H1 (cell line): ENCODE measurements around the gene SBF2. TPM values are rescaled to one million over a fixed set of nuclear protein-coding genes. Genes with fewer than 3 reads are reported as not detected.

ENCODE experiments used
- BCL11A ChIP-seq, 2 experiments: IDR thresholded peaks; one replicate each; pipeline ENCODE4 v1.6.1; 2011; ENCODE audit warnings: low read depth in 2 of 2, low read length in 2 of 2, mild to moderate bottlenecking in 2 of 2
- EP300 ChIP-seq, 2 experiments: IDR thresholded peaks; 1 replicate in 1 of 2; 2 replicates in 1 of 2; pipeline ENCODE4 v1.6.1; 2011 to 2012; ENCODE audit warnings: low read depth in 2 of 2, low read length in 2 of 2, mild to moderate bottlenecking in 2 of 2, borderline replicate concordance in 1 of 2, inconsistent platforms in 1 of 2, moderate library complexity in 1 of 2
- polyA plus RNA-seq, 7 experiments: library from polyadenylated mRNA; depleted of rRNA in 3 of 7; stranded (reverse) in 5 of 7; unstranded in 2 of 7; fragments of >200 nt in 5 of 7; fragments of 200-250 nt in 2 of 7; gene quantifications; 1 replicate in 5 of 7; 2 replicates in 1 of 7; 4 replicates in 1 of 7; pipeline versions ENCODE4 v1.2.1 to v1.2.3, GENCODE V29; 2011 to 2013; ENCODE audit warnings: missing spikeins in 2 of 7, mixed read lengths in 2 of 7
- total RNA-seq: library from RNA; stranded (reverse); fragmentation: NEBNext Ultra II Directional; extraction: Animal tissue kit (Norgen Biotek cat#: 25700); gene quantifications from 2 replicates; pipeline ENCODE4 v1.2.1, GENCODE V29; 2021
- TF ChIP-seq, protein P1 (sequence below), 3 experiments: IDR thresholded peaks; 1 replicate in 2 of 3; 2 replicates in 1 of 3; pipeline versions ENCODE4 v1.5.1 to v1.6.1; 2011; ENCODE audit warnings: low read length in 3 of 3, mild to moderate bottlenecking in 3 of 3, inconsistent platforms in 2 of 3, low read depth in 1 of 3, moderate library complexity in 1 of 3; ENCODE audit not compliant: insufficient read depth in 1 of 3; ENCODE audit errors: control extremely low read depth in 1 of 3

SBF2 gene
- total and polyA plus RNA-seq, 2 of the 8 experiments (the other 6 are each of a cell fraction or from before 2014, with no cell fraction given), result 36.7 to 50.5 TPM

DNA sequence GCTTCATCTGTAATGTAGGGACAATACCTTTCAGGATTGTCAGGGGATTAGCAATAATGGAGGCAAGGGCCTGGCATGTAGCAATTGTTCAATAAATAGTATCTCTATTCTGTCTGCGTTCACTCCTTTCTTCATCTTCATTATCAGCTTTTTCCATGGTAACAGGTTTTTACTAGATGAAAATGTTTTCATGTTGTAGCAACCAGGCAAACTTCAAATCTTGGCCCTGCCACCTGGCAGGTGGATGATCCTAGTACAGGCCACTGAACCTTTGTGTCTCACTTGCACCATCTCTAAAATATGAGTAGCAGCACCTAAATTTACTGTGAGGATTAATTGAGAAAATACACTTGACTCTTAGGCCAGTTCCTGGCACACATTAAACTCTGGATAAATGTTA is 546.8 kb downstream of the SBF2 start (continued):
- TF ChIP-seq BCL11A (IDR thresholded peaks at IDR 0.05; ENCODE audit: low read depth in 2 of 2, low read length in 2 of 2) (no peak), EP300 (IDR thresholded peaks at IDR 0.05; ENCODE audit: borderline replicate concordance in 1 of 2, low read depth in 2 of 2, low read length in 2 of 2) (no peak)
- TF ChIP-seq, protein P1, sequence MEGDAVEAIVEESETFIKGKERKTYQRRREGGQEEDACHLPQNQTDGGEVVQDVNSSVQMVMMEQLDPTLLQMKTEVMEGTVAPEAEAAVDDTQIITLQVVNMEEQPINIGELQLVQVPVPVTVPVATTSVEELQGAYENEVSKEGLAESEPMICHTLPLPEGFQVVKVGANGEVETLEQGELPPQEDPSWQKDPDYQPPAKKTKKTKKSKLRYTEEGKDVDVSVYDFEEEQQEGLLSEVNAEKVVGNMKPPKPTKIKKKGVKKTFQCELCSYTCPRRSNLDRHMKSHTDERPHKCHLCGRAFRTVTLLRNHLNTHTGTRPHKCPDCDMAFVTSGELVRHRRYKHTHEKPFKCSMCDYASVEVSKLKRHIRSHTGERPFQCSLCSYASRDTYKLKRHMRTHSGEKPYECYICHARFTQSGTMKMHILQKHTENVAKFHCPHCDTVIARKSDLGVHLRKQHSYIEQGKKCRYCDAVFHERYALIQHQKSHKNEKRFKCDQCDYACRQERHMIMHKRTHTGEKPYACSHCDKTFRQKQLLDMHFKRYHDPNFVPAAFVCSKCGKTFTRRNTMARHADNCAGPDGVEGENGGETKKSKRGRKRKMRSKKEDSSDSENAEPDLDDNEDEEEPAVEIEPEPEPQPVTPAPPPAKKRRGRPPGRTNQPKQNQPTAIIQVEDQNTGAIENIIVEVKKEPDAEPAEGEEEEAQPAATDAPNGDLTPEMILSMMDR (IDR thresholded peaks at IDR 0.05; ENCODE audit: control extremely low read depth in 1 of 3, insufficient read depth in 1 of 3, low read depth in 1 of 3, low read length in 3 of 3), result no peak
- TF ChIP-seq, all 59 proteins: peak for 0
